NCI-H1105 treated with DMSO at 0.1 percent for 48 hours (cell line): ENCODE data around the gene NWD2.
A peak's percentile ranks its signal among the peaks of the same experiment; 100 is the strongest.
"Not testable (repeated sequence)": the region's sequence is repeated elsewhere in the genome, so short reads cannot be mapped to it uniquely, and the experiment has no call there.

Experiments
- DNase-seq: peaks from one replicate; lab custom pipeline; 2025; lab: John Stamatoyannopoulos, UW

NWD2 gene

DNA sequence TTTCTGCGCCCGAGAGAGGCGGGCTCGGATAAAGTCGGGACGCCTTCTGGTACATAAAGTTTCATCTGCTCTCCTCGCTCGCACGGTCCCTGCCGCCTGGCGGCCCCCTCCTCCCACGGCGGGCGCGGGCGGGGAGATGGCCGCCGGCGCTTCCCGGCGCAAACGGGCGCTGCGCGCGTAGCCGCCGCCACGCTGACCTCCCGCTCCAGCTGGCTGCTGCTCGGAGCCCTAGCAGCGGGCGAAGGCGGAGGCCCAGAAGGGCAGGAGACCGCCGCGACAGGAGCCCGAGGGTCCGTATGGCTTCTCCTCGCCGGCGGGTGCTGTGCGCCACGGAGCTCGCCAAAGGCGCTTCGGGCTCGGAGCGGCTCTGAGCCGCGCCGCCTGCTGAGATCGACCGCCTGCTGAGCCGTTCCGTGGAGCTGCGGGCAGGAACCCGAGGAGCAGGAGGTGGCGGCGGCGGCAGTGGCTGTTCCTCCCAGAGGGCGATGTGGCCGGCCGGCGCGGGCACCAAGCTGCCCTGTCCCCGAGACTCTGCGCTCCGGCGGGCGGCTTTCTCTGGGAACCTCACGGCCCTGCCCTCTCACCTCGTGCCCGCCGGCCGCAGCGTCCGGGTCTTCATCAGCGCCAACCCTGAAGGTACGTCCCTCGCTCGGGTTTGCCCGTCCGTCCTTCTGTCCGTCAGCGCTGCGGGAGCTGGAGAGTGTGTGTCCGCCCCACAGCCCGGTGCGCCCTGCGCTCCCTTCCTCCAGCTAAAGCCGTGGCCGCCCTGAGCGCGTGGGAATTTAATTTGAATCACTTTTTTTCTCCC lies at the start of gene NWD2:
TSS of gene NWD2 (plus strand) at position 161 of the 808 bp plus-strand sequence. CDS start at position 486, 325 bp downstream.
- DNase-seq, result no peak

GRCh38 chr4:37197899-37198298 lies 46.6 kb upstream of the NWD2 start:
- no peak for DNase-seq

GRCh38 chr4:37204740-37205139 lies 39.8 kb upstream of the NWD2 start:
- not testable (repeated sequence) for DNase-seq

DNA sequence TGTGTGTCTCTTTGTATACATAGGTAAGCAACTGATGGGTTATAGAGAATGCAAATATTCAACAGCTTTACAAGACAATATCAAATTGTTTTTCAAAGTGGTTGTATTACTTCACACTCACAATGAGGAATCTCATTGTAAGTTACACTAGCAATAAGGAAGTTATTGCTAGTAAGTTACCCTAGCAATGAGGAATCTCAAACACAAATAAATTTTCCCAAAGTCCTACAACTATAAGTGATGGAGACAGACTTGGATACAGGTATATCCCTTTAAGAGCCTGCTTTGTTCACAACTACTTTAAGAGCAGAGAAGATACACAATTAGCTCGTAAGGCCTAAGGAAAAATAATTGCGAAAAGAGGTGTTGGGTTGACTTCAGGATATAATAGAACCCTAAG lies 28.3 kb upstream of the NWD2 start:
- no peak for DNase-seq

GRCh38 chr4:37219242-37219641 lies 25.3 kb upstream of the NWD2 start:
- DNase-seq, result peak; percentile 72

- no peak for DNase-seq
Measured at GRCh38 chr4:37219990-37220389, 24.6 kb upstream of the NWD2 start.

- no peak for DNase-seq
Measured at GRCh38 chr4:37220685-37221084, 23.9 kb upstream of the NWD2 start.

DNA sequence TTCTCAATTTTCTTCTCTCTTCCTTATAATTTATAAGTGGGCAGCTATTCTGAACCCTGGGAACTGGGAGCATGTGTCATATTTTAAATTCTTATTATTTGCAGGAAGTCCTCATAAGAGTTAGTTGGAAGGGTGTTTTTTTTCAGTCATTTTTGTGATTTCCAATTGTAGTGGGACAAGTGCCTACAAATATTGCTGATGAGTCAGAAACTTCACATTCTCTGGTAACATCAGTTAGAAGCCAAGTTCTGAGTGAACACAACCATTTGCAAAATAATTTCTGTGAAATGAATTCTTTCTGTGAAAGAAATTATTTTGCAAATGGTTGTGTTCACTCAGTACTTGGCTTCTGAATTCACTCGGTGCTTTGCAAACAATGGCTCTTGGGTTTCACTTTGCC lies 20.8 kb upstream of the NWD2 start:
- no peak for DNase-seq

DNA sequence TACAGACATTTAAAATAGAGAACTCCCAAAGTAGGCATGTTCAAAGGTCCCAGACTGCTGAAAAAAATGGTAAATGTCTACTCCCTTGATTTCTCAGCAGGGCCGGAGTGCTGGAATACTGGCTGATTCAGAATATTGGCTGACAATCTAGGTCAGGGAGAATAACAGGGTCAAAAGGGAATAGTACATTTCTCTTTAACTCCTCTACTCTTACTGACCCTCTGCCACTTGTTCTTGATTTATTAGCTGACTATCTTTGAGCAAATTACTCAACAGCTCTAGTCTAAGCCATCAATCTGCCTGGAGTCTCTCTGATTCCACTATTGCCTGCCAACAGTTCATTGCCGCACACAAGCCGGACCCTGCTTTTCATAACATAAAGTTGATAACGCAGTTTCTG lies 19.7 kb upstream of the NWD2 start:
- DNase-seq, result no peak

- DNase-seq, result no peak
Measured at GRCh38 chr4:37225778-37226177, 18.8 kb upstream of the NWD2 start.

DNA sequence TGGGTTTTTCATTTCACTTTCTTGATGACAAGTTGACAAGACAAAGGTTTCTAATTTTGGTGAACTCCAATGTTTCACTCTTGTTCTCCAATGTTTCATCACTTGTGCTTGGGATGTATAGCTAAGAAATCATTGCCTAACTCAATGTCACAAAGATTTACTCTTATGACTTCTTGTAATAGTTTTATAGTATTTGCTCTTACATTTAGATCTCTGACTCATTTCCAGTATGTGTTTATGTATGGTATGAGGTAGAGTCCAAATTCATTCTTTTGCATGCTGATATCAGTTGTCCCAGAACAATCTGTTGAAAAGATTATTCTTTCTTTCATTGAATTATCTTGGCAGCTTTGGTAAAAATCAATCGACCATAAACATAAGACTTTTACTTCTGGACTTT lies 12.2 kb upstream of the NWD2 start:
- DNase-seq, result no peak

GRCh38 chr4:37236165-37236564 lies 8.4 kb upstream of the NWD2 start:
- DNase-seq, result no peak

DNA sequence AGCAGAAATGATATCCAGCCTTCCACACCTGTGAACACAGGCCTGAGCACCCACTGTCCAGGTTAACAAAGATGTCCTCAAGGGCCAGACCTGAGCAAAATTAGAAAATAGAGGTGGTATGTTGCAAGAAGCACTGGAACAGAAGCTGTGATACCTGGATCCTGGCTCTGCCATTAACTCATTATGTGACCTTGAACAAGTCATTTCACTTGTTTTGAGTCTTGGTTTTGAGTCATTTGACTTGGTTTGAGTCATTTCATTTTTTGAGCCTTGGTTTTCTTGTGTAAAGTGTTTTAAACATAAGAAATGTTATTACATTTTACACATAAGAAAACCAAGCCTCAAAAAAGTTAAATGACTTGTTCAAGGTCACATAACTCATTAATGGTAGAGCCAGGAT lies 2.9 kb upstream of the NWD2 start:
- no peak for DNase-seq

GRCh38 chr4:37243051-37243450 lies 1.5 kb upstream of the NWD2 start:
- no peak for DNase-seq

DNA sequence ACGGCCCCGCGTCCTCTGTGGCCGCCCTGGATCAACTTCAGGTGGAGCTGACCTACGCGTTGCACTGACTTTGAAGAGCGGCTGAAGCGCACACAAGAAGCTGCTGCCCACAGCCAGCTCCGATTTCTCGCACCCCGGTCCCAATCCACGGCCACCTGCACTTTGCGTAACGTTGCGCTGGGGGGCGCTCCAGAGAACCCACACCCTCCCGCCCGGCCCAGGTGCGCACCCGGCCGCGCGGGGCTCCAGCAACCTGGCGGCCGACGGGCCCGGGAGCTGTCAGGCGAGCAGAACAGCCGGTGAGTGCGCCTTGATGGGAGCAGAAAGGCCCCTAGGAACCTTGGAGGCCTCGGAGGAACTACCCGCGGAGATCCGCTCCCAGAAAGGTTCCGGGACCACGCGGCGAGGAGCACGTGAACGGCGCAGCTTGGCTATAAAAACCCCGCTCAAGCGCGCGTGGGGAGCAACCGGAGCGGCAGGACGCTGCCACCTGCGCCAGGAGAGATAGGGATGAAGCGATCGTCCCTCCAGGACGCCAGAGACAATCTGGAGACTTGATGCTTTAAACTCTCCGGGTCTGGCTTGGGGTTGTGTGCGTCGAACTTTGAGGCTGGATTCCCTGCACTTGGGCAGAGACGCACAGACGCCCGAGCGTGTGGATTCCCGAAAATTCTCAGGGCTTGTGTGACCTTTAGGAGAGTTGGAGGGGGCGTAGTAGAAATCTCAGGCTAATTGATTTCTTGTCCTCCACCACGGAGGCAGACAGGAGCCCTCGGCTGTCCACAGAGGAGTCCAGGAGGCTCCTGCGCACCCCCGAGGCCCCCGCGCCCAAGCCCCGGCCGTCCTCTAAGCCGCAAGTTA lies 591 bp upstream of the NWD2 start:
- DNase-seq, result no peak

- no peak for DNase-seq
Measured at GRCh38 chr4:37245391-37245954, 930 bp downstream of the NWD2 start.

GRCh38 chr4:37246891-37247290 lies 2.3 kb downstream of the NWD2 start:
- peak; percentile 58 for DNase-seq

DNA sequence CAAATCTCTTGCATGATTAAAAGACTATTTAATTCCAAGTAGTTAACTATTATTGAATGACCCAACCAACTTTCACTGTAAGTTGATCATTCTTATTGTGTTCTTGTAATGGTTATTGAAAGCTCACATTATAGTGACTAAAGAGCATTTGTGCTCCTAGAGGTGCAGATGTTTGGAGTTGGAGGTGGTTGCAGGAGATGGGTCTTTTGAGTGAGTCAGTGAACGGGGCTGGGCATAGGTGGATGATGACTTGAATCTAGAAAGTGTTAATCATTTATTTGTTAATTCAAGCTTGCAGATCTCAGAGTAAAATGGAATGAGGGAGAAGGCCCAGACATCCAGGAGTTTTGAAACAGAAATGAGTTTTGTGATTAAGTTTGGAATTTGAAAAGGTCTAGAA lies 13.7 kb downstream of the NWD2 start:
- DNase-seq, result no peak

DNA sequence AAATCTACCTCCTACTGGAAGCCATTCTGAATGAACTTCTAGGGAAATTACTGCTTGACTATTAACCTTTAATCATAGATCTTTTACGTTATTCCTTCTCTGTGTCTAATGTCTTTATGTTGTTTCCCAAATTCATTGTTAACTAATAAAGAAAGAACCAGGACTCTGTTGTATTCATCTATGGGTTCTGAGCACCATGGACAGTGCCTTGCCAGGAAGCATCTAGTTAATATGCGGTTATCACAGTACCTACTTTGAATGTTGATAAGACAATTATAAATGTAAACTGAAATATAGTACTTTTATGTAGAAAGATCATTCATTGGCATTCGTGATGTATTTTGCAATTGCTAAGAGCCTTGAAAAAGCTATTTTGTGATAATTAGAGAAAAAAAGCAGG lies 23.8 kb downstream of the NWD2 start:
- no peak for DNase-seq

- DNase-seq, result no peak
Measured at GRCh38 chr4:37279121-37279520, 34.6 kb downstream of the NWD2 start.

GRCh38 chr4:37279894-37280592 lies 35.5 kb downstream of the NWD2 start:
- no peak for DNase-seq

DNA sequence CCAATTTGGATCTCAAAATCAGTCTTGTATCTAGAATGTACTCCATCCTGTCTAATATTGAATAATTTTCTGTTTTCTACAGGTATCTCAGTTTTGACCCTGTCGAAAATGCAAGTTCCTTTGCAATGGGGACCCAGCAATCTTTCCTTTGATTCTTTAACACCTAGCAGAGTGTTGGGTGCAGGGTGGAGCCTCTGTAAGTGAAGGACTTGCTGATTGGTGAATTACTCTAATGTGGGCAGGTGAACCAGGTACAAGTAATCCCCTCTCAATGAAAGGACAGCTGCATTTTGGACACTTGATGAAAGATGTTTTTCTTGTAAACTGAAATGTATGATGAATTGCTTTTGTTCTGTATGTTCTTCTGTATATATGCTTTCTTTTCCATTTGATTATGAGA lies 54.9 kb downstream of the NWD2 start:
- DNase-seq, result no peak
